Spinal cord (tissue), 10 donors: ENCODE results near the gene TMEM138. TPM values are rescaled to one million over a fixed set of nuclear protein-coding genes. Genes with fewer than 3 reads are reported as not detected.

Source experiments
- DNase-seq, 6 donors: peaks; one replicate each; pipeline versions ENCODE4 v3.0.0 to v3.0.0-alpha.2; 2013 to 2015; ENCODE audit warnings: low spot score in 6 of 6, low read depth in 4 of 6
- H3K27ac ChIP-seq: one replicate; pipeline ENCODE4 v1.5.1; 2013; ENCODE audit warnings: low read depth, low read length, control low read depth
- H3K27me3 ChIP-seq: one replicate; pipeline ENCODE4 v1.6.1; 2013; ENCODE audit warnings: low read length; ENCODE audit not compliant: control insufficient read depth, insufficient read depth
- H3K36me3 ChIP-seq: one replicate; pipeline ENCODE4 v1.6.1; 2013; ENCODE audit warnings: low read length; ENCODE audit not compliant: control insufficient read depth, insufficient read depth
- H3K4me1 ChIP-seq: one replicate; pipeline ENCODE4 v1.6.1; 2013; ENCODE audit warnings: low read length; ENCODE audit not compliant: control insufficient read depth, insufficient read depth
- H3K4me3 ChIP-seq: one replicate; pipeline ENCODE4 v1.5.1; 2013; ENCODE audit warnings: low read depth, low read length, control low read depth
- H3K9me3 ChIP-seq: one replicate; pipeline ENCODE4 v1.6.1; 2013; ENCODE audit warnings: low read length; ENCODE audit not compliant: control insufficient read depth, insufficient read depth
- WGBS: methylation state at CpG from one replicate; pipeline ENCODE4 v1.1.5; 2013; ENCODE audit warnings: missing lambda C conversion rate; ENCODE audit not compliant: insufficient coverage; 5-methylcytosine and 5-hydroxymethylcytosine counted together
- long read RNA-seq, 4 donors: transcript quantifications; one replicate each; lab custom pipeline, GENCODE V29; 2026
- polyA plus RNA-seq, 2 donors: library from polyadenylated mRNA; unstranded; fragments of 120-200 nt; gene quantifications; one replicate each; pipeline ENCODE4 v1.2.1, GENCODE V29; 2013; ENCODE audit not compliant: insufficient read length in 2 of 2
- total RNA-seq, 2 donors: library from RNA; depleted of rRNA in 1 of 2; stranded (reverse); fragments of 120-200 nt in 1 of 2; fragments of >200 nt in 1 of 2; gene quantifications; one replicate each; pipeline versions ENCODE4 v1.2.3 to v1.2.4, GENCODE V29; 2013 to 2014
- donor health status: healthy.

TMEM138 gene
- total RNA-seq: 10 to 100 TPM; 19.0 to 30.4 TPM
- 10 to 100 TPM; 32.3 to 41.2 TPM for polyA plus RNA-seq
- long read RNA-seq, donor 1, transcript TMEM138-201 (5 exons, 1,848 nt): major isoform, 7 of 13 reads
- long read RNA-seq, donor 1, partial matches to known transcripts: 0 of 13 reads
- long read RNA-seq, donor 1, other reads (novel, unspliced or antisense): 0 of 13 reads
- long read RNA-seq, donor 2, partial matches to known transcripts: 0 of 2 reads
- long read RNA-seq, donor 2, other reads (novel, unspliced or antisense): 0 of 2 reads
- long read RNA-seq, donor 3, partial matches to known transcripts: 0 of 3 reads
- long read RNA-seq, donor 3, other reads (novel, unspliced or antisense): 0 of 3 reads
- long read RNA-seq, donor 4, transcript TMEM138-201 (5 exons, 1,848 nt): major isoform, 11 of 17 reads
- long read RNA-seq, donor 4, partial matches to known transcripts: 0 of 17 reads
- long read RNA-seq, donor 4, other reads (novel, unspliced or antisense): 0 of 17 reads

- WGBS: under 1% methylated on average over 63 of the region's 63 CpGs
These were observed at the start of gene TMEM138, which contains the start of gene CYB561A3 for GRCh38 chr11:61361741-61362541. Gene TMEM138 (plus strand): TSS chr11:61362374. CDS start chr11:61364391, 2,017 bp downstream. Gene CYB561A3 (minus strand): TSS chr11:61361882. CDS start chr11:61356713, 5,169 bp downstream.

GRCh38 chr11:61315260-61315659 lies 46.9 kb upstream of the TMEM138 start:
- Histone ChIP-seq H3K27ac (no peak overlapping the region), H3K9me3 (no peaks in the 10 kb centered on the region), H3K4me3 (no peak overlapping the region), H3K36me3 (peaks cover 79% of the 10 kb centered on the region), H3K27me3 (no peaks in the 10 kb centered on the region), H3K4me1 (no peaks in the 10 kb centered on the region)
- DNase-seq: no peak
- 100% methylated on average over 1 of the region's 2 CpGs for WGBS

More at GRCh38 chr11:61361741-61362541, at the start of gene TMEM138, which contains the start of gene CYB561A3:
- peaks cover 31% of the 10 kb centered on the region for H3K4me1 ChIP-seq
- peak within 1 kb of the TSS; percentile 73 for H3K4me3 ChIP-seq
- H3K27me3 ChIP-seq: no peaks in the 10 kb centered on the region
- peaks cover 28% of the 10 kb centered on the region for H3K36me3 ChIP-seq
- H3K9me3 ChIP-seq: no peaks in the 10 kb centered on the region
- DNase-seq: peak; percentile 83 to 98 (median 90)
- H3K27ac ChIP-seq: peak within 1 kb of the TSS; percentile 99

GRCh38 chr11:61325649-61326414 lies 36.3 kb upstream of the TMEM138 start:
- Histone ChIP-seq H3K36me3 (peaks cover 42% of the 10 kb centered on the region), H3K4me3 (no peak overlapping the region), H3K27ac (no peak overlapping the region), H3K4me1 (peaks cover 3% of the 10 kb centered on the region), H3K27me3 (no peaks in the 10 kb centered on the region), H3K9me3 (no peaks in the 10 kb centered on the region)
- peak in 2 of 6 donors; percentile 19 to 69 for DNase-seq
- WGBS: no CpG with 5 or more reads among the region's 2 CpGs

GRCh38 chr11:61327669-61328071 lies 34.5 kb upstream of the TMEM138 start:
- H3K9me3 ChIP-seq: no peaks in the 10 kb centered on the region
- no peak for DNase-seq
- no peak overlapping the region for H3K27ac ChIP-seq
- no peak overlapping the region for H3K4me3 ChIP-seq
- peaks cover 8% of the 10 kb centered on the region for H3K4me1 ChIP-seq
- peaks cover 29% of the 10 kb centered on the region for H3K36me3 ChIP-seq
- H3K27me3 ChIP-seq: no peaks in the 10 kb centered on the region

GRCh38 chr11:61328351-61328750 lies 33.8 kb upstream of the TMEM138 start:
- Histone ChIP-seq H3K9me3 (no peaks in the 10 kb centered on the region), H3K4me1 (peaks cover 9% of the 10 kb centered on the region), H3K36me3 (peaks cover 27% of the 10 kb centered on the region), H3K4me3 (no peak overlapping the region), H3K27me3 (no peaks in the 10 kb centered on the region), H3K27ac (no peak overlapping the region)
- no peak for DNase-seq
- 88% methylated on average over 9 of the region's 9 CpGs for WGBS

- H3K27me3 ChIP-seq: no peaks in the 10 kb centered on the region
- no peak overlapping the region for H3K4me3 ChIP-seq
- H3K27ac ChIP-seq: no peak overlapping the region
- no peak for DNase-seq
- WGBS: 95% methylated on average over 4 of the region's 4 CpGs
- peaks cover 21% of the 10 kb centered on the region for H3K36me3 ChIP-seq
- H3K4me1 ChIP-seq: peaks cover 18% of the 10 kb centered on the region
- no peaks in the 10 kb centered on the region for H3K9me3 ChIP-seq
These were observed 32.3 kb upstream of the TMEM138 start for GRCh38 chr11:61329871-61330270.

GRCh38 chr11:61331651-61332050 lies 30.5 kb upstream of the TMEM138 start:
- Histone ChIP-seq H3K4me3 (peak overlapping the region; percentile 90), H3K9me3 (no peaks in the 10 kb centered on the region), H3K36me3 (peaks cover 16% of the 10 kb centered on the region), H3K27me3 (no peaks in the 10 kb centered on the region), H3K4me1 (peaks cover 25% of the 10 kb centered on the region), H3K27ac (no peak overlapping the region)
- WGBS: 76% methylated on average over 6 of the region's 6 CpGs
- no peak for DNase-seq

GRCh38 chr11:61332281-61332796 lies 29.8 kb upstream of the TMEM138 start:
- peak overlapping the region; percentile 90 for H3K4me3 ChIP-seq
- H3K27me3 ChIP-seq: no peaks in the 10 kb centered on the region
- no peak for DNase-seq
- 2% methylated on average over 24 of the region's 24 CpGs for WGBS
- peak overlapping the region; percentile 92 for H3K27ac ChIP-seq
- H3K4me1 ChIP-seq: peaks cover 29% of the 10 kb centered on the region
- H3K36me3 ChIP-seq: peaks cover 10% of the 10 kb centered on the region
- no peaks in the 10 kb centered on the region for H3K9me3 ChIP-seq
